GM23338 (cell line): ENCODE results near the gene KAT6B. TPM values are rescaled to one million over a fixed set of nuclear protein-coding genes. Genes with fewer than 3 reads are reported as not detected.

Source experiments
- ATAC-seq: fragments of 200-7000 bp; cut with Tn5 transposase; 3 replicates; pipeline ENCODE4 v1.9.1; 2020
- DNase-seq: peaks from one replicate; pipeline ENCODE4 v3.0.0-alpha.2; 2015; ENCODE audit warnings: low spot score
- H2AFZ ChIP-seq: fragments of 200-600 bp; sonication (generic); 2 replicates; pipeline ENCODE4 v1.8.0; 2016; ENCODE audit warnings: antibody characterized with exemption, mild to moderate bottlenecking, moderate library complexity
- H3F3A ChIP-seq: fragments of 200-600 bp; sonication (generic); replicated peaks from 2 replicates; pipeline ENCODE4 v1.8.0; 2017; ENCODE audit warnings: antibody characterized with exemption, mixed run types, low read depth
- H3K27ac ChIP-seq: fragments of 200-600 bp; sonication (generic); 2 replicates; pipeline ENCODE4 v1.6.1; 2016; ENCODE audit warnings: low read depth
- H3K27me3 ChIP-seq: fragments of 200-600 bp; sonication (generic); 2 replicates; pipeline ENCODE4 v1.8.0; 2016; ENCODE audit warnings: mild to moderate bottlenecking, mixed run types, moderate library complexity; ENCODE audit not compliant: insufficient read depth
- H3K36me3 ChIP-seq: fragments of 200-600 bp; sonication (generic); 2 replicates; pipeline ENCODE4 v1.8.0; 2016; ENCODE audit warnings: mild to moderate bottlenecking; ENCODE audit not compliant: insufficient read depth
- H3K4me1 ChIP-seq: fragments of 200-600 bp; sonication (generic); 2 replicates; pipeline ENCODE4 v1.8.0; 2016; ENCODE audit warnings: mild to moderate bottlenecking, moderate library complexity; ENCODE audit not compliant: insufficient read depth
- H3K4me2 ChIP-seq: fragments of 200-600 bp; sonication (generic); 2 replicates; pipeline ENCODE4 v1.7.1; 2017; ENCODE audit warnings: mixed run types
- H3K4me3 ChIP-seq: fragments of 200-600 bp; sonication (generic); 2 replicates; pipeline ENCODE4 v1.6.1; 2016; ENCODE audit warnings: mixed run types
- H3K79me2 ChIP-seq: fragments of 200-600 bp; sonication (generic); replicated peaks from 2 replicates; pipeline ENCODE4 v1.8.0; 2017; ENCODE audit warnings: mild to moderate bottlenecking; ENCODE audit not compliant: insufficient read depth
- H3K9me2 ChIP-seq: fragments of 200-600 bp; sonication (generic); 2 replicates; pipeline ENCODE4 v1.8.0; 2017; ENCODE audit not compliant: insufficient read depth
- H4K20me1 ChIP-seq: fragments of 200-600 bp; sonication (generic); replicated peaks from 2 replicates; pipeline ENCODE4 v1.8.0; 2017; ENCODE audit warnings: mild to moderate bottlenecking; ENCODE audit not compliant: insufficient read depth
- H3K27ac Mint-ChIP-seq: 2 replicates; pipeline ENCODE4 v1.8.0; 2020; ENCODE audit warnings: inconsistent platforms, mild to moderate bottlenecking, moderate library complexity, mixed read lengths
- H3K27me3 Mint-ChIP-seq: 3 replicates; pipeline ENCODE4 v1.8.0; 2022; ENCODE audit warnings: low read depth, mild to moderate bottlenecking, moderate library complexity, mixed read lengths, inconsistent platforms; ENCODE audit not compliant: insufficient read depth, poor library complexity
- H3K36me3 Mint-ChIP-seq: 3 replicates; pipeline ENCODE4 v1.8.0; 2021; ENCODE audit warnings: low read depth, mild to moderate bottlenecking, inconsistent platforms, moderate library complexity, mixed read lengths
- H3K4me1 Mint-ChIP-seq: 3 replicates; pipeline ENCODE4 v1.8.0; 2020; ENCODE audit warnings: mild to moderate bottlenecking, inconsistent platforms, mixed read lengths
- H3K4me3 Mint-ChIP-seq: 3 replicates; pipeline ENCODE4 v1.8.0; 2021; ENCODE audit warnings: moderate library complexity, mild to moderate bottlenecking, inconsistent platforms, mixed read lengths
- H3K9me3 Mint-ChIP-seq: 3 replicates; pipeline ENCODE4 v1.8.0; 2020; ENCODE audit warnings: moderate library complexity, mild to moderate bottlenecking, inconsistent platforms, mixed read lengths
- CREB1 ChIP-seq: fragments of 250-450 bp; sonication (Bioruptor Pico); IDR thresholded peaks from 2 replicates; pipeline ENCODE4 v1.5.0; 2020; ENCODE audit warnings: low read depth, mild to moderate bottlenecking, moderate library complexity
- EZH2 ChIP-seq: fragments of 200-600 bp; sonication (generic); IDR thresholded peaks from one replicate; pipeline ENCODE4 v1.8.0; 2017; ENCODE audit warnings: antibody characterized with exemption, mild to moderate bottlenecking, low read depth; ENCODE audit not compliant: unreplicated experiment
- EZH2phosphoT487 ChIP-seq: fragments of 200-600 bp; sonication (generic); IDR thresholded peaks from one replicate; pipeline ENCODE4 v1.8.1; 2018; ENCODE audit warnings: antibody characterized with exemption; ENCODE audit not compliant: unreplicated experiment
- NANOG ChIP-seq: IDR thresholded peaks from 2 replicates; pipeline ENCODE4 v1.6.1; 2016; ENCODE audit warnings: antibody characterized with exemption, borderline replicate concordance
- POLR2AphosphoS5 ChIP-seq: IDR thresholded peaks from 2 replicates; pipeline ENCODE4 v1.6.1; 2016; ENCODE audit warnings: antibody characterized with exemption, low read depth
- STAT1 ChIP-seq: IDR thresholded peaks from one replicate; pipeline ENCODE4 v1.6.1; 2016; ENCODE audit warnings: antibody characterized with exemption; ENCODE audit not compliant: unreplicated experiment
- ZNF114 ChIP-seq: fragments of 250-450 bp; sonication (Bioruptor Pico); IDR thresholded peaks from 2 replicates; pipeline ENCODE4 v1.5.0; 2020; ENCODE audit warnings: mild to moderate bottlenecking, moderate library complexity
- ZNF331 ChIP-seq: fragments of 250-450 bp; sonication (Bioruptor Pico); IDR thresholded peaks from 2 replicates; pipeline ENCODE4 v1.5.0; 2020; ENCODE audit warnings: low read depth, mild to moderate bottlenecking, moderate library complexity
- polyA plus RNA-seq: library from polyadenylated mRNA; unstranded; fragments of >200 nt; fragmentation: Nextera tagmentation; extraction: Ambion mirVana; gene quantifications from 2 replicates; pipeline ENCODE4 v1.2.1, GENCODE V29; 2016
- total RNA-seq: library from RNA; depleted of rRNA; stranded (reverse); fragments of >200 nt; shearing (Covaris generic); gene quantifications from 2 replicates; pipeline ENCODE4 v1.2.3, GENCODE V29; 2014
- TF ChIP-seq, protein P1 (sequence below): IDR thresholded peaks from 2 replicates; pipeline ENCODE4 v1.6.1; 2016; ENCODE audit warnings: antibody characterized with exemption
- TF ChIP-seq, protein P2 (sequence below), 2 experiments: fragments of 200-600 bp in 1 of 2; sonication (generic) in 1 of 2; conservative IDR thresholded peaks; 2 replicates each; pipeline versions ENCODE4 v1.5.1 to v1.6.1; 2016 to 2017; ENCODE audit warnings: antibody characterized with exemption in 2 of 2, low read depth in 2 of 2, mild to moderate bottlenecking in 2 of 2, moderate library complexity in 1 of 2
- TF ChIP-seq, protein P3 (sequence below): IDR thresholded peaks from one replicate; pipeline ENCODE4 v1.6.1; 2018; ENCODE audit warnings: antibody characterized with exemption; ENCODE audit not compliant: unreplicated experiment

KAT6B gene
- total and polyA plus RNA-seq, 2 experiments from 2014 or later = 21.3 to 31.4 TPM

DNA sequence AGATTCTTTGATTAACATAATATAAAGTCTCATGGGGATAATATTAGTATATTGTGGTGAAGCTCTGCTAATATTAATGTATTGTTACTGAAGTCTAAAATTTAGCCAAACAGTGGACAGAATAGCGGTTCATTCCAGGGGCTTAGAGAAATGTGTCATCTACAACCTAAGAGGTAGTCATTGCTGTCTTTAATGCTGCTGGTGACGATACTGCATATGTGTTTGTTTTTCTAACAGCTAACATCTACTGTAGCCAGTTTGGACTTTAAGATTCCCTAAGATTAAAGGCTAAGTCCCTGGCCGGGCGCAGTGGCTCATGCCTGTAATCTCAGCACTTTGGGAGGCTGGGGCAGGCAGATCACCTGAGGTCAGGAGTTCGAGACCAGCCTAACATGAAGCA lies 183.0 kb downstream of the KAT6B start:
- Mint-ChIP-seq H3K36me3 (no peaks in the 10 kb centered on the region), H3K9me3 (no peaks in the 10 kb centered on the region), H3K27ac (no peak overlapping the region), H3K4me1 (no peaks in the 10 kb centered on the region; the same call in 2 of the 3 replicates), H3K4me3 (no peak overlapping the region), H3K27me3 (no peaks in the 10 kb centered on the region)
- no peak overlapping the region for H3K27ac ChIP-seq
- no peaks in the 10 kb centered on the region for H3K79me2 ChIP-seq
- DNase-seq = no peak
- H3K4me2 ChIP-seq = no peak overlapping the region
- no peaks in the 10 kb centered on the region for H3K4me1 ChIP-seq
- no peak for TF ChIP-seq CREB1
- no peaks in the 10 kb centered on the region for H4K20me1 ChIP-seq
- H3K27me3 ChIP-seq = no peaks in the 10 kb centered on the region
- H3K9me2 ChIP-seq = no peaks in the 10 kb centered on the region
- H3K4me3 ChIP-seq = no peak overlapping the region
- no peak for ATAC-seq
- H2AFZ ChIP-seq = no peak overlapping the region
- H3F3A ChIP-seq = no peaks in the 10 kb centered on the region
- no peaks in the 10 kb centered on the region for H3K36me3 ChIP-seq

DNA sequence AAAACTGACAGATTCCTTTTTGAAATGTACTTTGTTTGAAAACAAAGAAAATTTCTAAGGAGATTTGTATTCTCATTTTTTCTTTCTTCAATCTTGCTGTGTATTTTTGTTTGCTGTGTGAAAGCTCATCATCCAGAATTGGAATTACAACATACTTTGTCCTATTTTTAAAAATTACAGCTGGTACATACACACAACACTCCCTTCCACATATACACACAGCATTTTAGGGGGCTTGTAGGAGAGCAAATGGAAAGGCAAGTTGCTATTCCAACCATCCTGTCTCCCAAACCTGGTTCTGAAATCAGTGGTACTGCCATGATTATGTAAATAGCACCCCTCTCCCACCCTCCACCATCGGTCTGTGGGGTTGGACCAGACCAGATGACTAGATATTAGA lies 184.0 kb downstream of the KAT6B start:
- no peaks in the 10 kb centered on the region for H3K36me3 ChIP-seq
- Mint-ChIP-seq H3K27me3 (no peaks in the 10 kb centered on the region), H3K9me3 (no peaks in the 10 kb centered on the region), H3K4me3 (no peak overlapping the region), H3K36me3 (no peaks in the 10 kb centered on the region), H3K4me1 (no peaks in the 10 kb centered on the region; the same call in 2 of the 3 replicates), H3K27ac (no peak overlapping the region)
- no peak overlapping the region for H2AFZ ChIP-seq
- DNase-seq (no peak), ATAC-seq (no peak)
- H3K4me1 ChIP-seq = no peaks in the 10 kb centered on the region
- TF ChIP-seq EZH2phosphoT487 (no peak), ZNF114 (CRISPR knock-in tag) (no peak), NANOG (no peak), POLR2AphosphoS5 (no peak), STAT1 (no peak), EZH2 (no peak), ZNF331 (CRISPR knock-in tag) (no peak)
- TF ChIP-seq, protein P1, sequence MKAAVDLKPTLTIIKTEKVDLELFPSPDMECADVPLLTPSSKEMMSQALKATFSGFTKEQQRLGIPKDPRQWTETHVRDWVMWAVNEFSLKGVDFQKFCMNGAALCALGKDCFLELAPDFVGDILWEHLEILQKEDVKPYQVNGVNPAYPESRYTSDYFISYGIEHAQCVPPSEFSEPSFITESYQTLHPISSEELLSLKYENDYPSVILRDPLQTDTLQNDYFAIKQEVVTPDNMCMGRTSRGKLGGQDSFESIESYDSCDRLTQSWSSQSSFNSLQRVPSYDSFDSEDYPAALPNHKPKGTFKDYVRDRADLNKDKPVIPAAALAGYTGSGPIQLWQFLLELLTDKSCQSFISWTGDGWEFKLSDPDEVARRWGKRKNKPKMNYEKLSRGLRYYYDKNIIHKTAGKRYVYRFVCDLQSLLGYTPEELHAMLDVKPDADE = no peak
- TF ChIP-seq, protein P2, sequence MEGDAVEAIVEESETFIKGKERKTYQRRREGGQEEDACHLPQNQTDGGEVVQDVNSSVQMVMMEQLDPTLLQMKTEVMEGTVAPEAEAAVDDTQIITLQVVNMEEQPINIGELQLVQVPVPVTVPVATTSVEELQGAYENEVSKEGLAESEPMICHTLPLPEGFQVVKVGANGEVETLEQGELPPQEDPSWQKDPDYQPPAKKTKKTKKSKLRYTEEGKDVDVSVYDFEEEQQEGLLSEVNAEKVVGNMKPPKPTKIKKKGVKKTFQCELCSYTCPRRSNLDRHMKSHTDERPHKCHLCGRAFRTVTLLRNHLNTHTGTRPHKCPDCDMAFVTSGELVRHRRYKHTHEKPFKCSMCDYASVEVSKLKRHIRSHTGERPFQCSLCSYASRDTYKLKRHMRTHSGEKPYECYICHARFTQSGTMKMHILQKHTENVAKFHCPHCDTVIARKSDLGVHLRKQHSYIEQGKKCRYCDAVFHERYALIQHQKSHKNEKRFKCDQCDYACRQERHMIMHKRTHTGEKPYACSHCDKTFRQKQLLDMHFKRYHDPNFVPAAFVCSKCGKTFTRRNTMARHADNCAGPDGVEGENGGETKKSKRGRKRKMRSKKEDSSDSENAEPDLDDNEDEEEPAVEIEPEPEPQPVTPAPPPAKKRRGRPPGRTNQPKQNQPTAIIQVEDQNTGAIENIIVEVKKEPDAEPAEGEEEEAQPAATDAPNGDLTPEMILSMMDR (conservative IDR thresholded peaks at IDR 0.05; ENCODE audit: low read depth in 2 of 2) = no peak
- TF ChIP-seq, protein P3, sequence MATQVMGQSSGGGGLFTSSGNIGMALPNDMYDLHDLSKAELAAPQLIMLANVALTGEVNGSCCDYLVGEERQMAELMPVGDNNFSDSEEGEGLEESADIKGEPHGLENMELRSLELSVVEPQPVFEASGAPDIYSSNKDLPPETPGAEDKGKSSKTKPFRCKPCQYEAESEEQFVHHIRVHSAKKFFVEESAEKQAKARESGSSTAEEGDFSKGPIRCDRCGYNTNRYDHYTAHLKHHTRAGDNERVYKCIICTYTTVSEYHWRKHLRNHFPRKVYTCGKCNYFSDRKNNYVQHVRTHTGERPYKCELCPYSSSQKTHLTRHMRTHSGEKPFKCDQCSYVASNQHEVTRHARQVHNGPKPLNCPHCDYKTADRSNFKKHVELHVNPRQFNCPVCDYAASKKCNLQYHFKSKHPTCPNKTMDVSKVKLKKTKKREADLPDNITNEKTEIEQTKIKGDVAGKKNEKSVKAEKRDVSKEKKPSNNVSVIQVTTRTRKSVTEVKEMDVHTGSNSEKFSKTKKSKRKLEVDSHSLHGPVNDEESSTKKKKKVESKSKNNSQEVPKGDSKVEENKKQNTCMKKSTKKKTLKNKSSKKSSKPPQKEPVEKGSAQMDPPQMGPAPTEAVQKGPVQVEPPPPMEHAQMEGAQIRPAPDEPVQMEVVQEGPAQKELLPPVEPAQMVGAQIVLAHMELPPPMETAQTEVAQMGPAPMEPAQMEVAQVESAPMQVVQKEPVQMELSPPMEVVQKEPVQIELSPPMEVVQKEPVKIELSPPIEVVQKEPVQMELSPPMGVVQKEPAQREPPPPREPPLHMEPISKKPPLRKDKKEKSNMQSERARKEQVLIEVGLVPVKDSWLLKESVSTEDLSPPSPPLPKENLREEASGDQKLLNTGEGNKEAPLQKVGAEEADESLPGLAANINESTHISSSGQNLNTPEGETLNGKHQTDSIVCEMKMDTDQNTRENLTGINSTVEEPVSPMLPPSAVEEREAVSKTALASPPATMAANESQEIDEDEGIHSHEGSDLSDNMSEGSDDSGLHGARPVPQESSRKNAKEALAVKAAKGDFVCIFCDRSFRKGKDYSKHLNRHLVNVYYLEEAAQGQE = no peak
- H3K4me2 ChIP-seq = no peak overlapping the region
- H3K27ac ChIP-seq = no peak overlapping the region
- no peak overlapping the region for H3K4me3 ChIP-seq
- H3F3A ChIP-seq = no peaks in the 10 kb centered on the region
- H3K9me2 ChIP-seq = no peaks in the 10 kb centered on the region
- no peaks in the 10 kb centered on the region for H3K27me3 ChIP-seq
- H3K79me2 ChIP-seq = no peaks in the 10 kb centered on the region
- H4K20me1 ChIP-seq = no peaks in the 10 kb centered on the region
